ENCODE results near the gene IL1RAPL2.

DNA sequence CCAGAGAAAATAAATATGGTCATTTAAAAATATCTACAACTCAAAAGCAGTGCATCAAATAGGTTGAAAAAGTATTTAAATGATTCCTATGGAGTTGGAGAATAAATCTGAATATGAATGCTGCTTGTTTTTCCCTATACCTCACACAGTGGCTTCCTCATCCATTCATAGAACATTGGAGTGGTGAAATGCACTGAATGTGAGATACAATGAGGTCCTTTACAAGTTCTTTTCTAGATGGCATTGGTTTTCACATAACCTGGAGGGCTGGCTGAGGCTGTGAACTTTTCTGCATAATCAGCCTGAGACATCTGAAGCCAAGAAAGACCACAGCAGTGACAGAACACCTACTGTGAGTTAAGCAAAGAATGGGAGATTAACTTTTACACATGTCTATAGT, 977.3 kb downstream of the IL1RAPL2 start:
- TF ChIP-seq, protein P1, sequence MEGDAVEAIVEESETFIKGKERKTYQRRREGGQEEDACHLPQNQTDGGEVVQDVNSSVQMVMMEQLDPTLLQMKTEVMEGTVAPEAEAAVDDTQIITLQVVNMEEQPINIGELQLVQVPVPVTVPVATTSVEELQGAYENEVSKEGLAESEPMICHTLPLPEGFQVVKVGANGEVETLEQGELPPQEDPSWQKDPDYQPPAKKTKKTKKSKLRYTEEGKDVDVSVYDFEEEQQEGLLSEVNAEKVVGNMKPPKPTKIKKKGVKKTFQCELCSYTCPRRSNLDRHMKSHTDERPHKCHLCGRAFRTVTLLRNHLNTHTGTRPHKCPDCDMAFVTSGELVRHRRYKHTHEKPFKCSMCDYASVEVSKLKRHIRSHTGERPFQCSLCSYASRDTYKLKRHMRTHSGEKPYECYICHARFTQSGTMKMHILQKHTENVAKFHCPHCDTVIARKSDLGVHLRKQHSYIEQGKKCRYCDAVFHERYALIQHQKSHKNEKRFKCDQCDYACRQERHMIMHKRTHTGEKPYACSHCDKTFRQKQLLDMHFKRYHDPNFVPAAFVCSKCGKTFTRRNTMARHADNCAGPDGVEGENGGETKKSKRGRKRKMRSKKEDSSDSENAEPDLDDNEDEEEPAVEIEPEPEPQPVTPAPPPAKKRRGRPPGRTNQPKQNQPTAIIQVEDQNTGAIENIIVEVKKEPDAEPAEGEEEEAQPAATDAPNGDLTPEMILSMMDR (IDR thresholded peaks at IDR 0.05) = no peak
- no peak for TF ChIP-seq EP300 (IDR thresholded peaks at IDR 0.05)
- TF ChIP-seq POLR2A (IDR thresholded peaks at IDR 0.05; ENCODE audit: low read depth) = no peak

Measured in esophagus muscularis mucosa (tissue), 4 donors.